ENCODE data around the gene COX20.
A peak's percentile ranks its signal among the peaks of the same experiment; 100 is the strongest.
"Not testable (repeated sequence)": the region's sequence is repeated elsewhere in the genome, so short reads cannot be mapped to it uniquely, and the experiment has no call there.

COX20 gene

GRCh38 chr1:244821134-244821533 is 14.3 kb upstream of the COX20 start:
- TF ChIP-seq, protein P1, sequence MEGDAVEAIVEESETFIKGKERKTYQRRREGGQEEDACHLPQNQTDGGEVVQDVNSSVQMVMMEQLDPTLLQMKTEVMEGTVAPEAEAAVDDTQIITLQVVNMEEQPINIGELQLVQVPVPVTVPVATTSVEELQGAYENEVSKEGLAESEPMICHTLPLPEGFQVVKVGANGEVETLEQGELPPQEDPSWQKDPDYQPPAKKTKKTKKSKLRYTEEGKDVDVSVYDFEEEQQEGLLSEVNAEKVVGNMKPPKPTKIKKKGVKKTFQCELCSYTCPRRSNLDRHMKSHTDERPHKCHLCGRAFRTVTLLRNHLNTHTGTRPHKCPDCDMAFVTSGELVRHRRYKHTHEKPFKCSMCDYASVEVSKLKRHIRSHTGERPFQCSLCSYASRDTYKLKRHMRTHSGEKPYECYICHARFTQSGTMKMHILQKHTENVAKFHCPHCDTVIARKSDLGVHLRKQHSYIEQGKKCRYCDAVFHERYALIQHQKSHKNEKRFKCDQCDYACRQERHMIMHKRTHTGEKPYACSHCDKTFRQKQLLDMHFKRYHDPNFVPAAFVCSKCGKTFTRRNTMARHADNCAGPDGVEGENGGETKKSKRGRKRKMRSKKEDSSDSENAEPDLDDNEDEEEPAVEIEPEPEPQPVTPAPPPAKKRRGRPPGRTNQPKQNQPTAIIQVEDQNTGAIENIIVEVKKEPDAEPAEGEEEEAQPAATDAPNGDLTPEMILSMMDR (IDR thresholded peaks at IDR 0.05; ENCODE audit: low read depth, low read length), result no peak
- H3K4me3 ChIP-seq (replicated peaks in 1 of 2; ENCODE audit: low read depth in 2 of 2, low read length in 2 of 2), result no peak overlapping the region
- DNase-seq (ENCODE audit: low read depth in 2 of 2), result no peak

- TF ChIP-seq, protein P1 (IDR thresholded peaks at IDR 0.05; ENCODE audit: low read depth, low read length), result no peak
These were observed 12.6 kb upstream of the COX20 start for GRCh38 chr1:244822878-244823277.

GRCh38 chr1:244826712-244827111 is 8.7 kb upstream of the COX20 start:
- TF ChIP-seq, protein P1 (IDR thresholded peaks at IDR 0.05; ENCODE audit: low read depth, low read length), result no peak
- no peak for DNase-seq (ENCODE audit: low read depth in 2 of 2)
- no peak overlapping the region for H3K4me3 ChIP-seq (replicated peaks in 1 of 2; ENCODE audit: low read depth in 2 of 2, low read length in 2 of 2)

More at GRCh38 chr1:244822878-244823277, 12.6 kb upstream of the COX20 start:
- H3K4me3 ChIP-seq (replicated peaks in 1 of 2; ENCODE audit: low read depth in 2 of 2, low read length in 2 of 2), result no peak overlapping the region
- DNase-seq (ENCODE audit: low read depth in 2 of 2), result no peak

DNA sequence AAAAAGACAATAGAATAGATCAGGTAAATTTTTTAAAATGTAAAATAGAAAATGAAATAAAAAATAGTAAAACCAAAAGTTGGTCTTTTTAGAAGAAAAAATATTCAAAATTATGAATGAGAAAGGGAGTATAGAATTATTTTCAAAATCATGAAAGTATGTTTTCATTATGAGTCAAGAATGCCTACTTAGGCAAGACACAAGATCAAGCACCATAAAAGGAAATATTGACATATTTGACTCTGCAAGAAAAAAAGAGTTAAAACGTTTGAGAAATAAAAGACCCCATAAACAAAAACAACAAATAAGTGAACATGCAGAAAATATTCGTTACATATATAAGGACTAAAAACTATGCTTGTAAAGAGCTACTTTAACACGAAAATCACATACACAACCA is 4.8 kb upstream of the COX20 start:
- DNase-seq (ENCODE audit: low read depth in 2 of 2), result peak in 1 of 2 donors; percentile 62
- H3K4me3 ChIP-seq (replicated peaks in 1 of 2; ENCODE audit: low read depth in 2 of 2, low read length in 2 of 2), result no peak overlapping the region
- TF ChIP-seq, protein P1 (IDR thresholded peaks at IDR 0.05; ENCODE audit: low read depth, low read length), result no peak

DNA sequence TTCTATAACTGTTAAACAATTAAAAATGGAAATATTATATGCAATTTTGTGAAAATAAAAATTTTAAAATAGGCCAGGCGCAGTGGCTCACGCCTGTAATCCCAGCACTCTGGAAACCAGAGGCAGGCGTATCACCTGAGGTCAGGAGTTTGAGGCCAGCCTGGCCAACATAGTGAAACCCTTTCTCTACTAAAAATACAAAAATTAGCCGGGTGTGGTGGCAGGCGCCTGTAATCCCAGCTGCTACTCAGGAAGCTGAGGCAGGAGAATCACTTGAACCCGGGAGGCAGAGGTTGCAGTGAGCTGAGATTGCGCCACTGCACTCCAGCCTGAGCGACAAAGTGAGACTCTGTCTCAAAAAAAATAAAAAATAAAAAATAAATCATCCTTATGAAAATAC is 2.2 kb upstream of the COX20 start:
- H3K4me3 ChIP-seq (replicated peaks in 1 of 2; ENCODE audit: low read depth in 2 of 2, low read length in 2 of 2), result peak overlapping the region in 1 of 2 donors; percentile 66
- not testable (repeated sequence) for DNase-seq (ENCODE audit: low read depth in 2 of 2)

DNA sequence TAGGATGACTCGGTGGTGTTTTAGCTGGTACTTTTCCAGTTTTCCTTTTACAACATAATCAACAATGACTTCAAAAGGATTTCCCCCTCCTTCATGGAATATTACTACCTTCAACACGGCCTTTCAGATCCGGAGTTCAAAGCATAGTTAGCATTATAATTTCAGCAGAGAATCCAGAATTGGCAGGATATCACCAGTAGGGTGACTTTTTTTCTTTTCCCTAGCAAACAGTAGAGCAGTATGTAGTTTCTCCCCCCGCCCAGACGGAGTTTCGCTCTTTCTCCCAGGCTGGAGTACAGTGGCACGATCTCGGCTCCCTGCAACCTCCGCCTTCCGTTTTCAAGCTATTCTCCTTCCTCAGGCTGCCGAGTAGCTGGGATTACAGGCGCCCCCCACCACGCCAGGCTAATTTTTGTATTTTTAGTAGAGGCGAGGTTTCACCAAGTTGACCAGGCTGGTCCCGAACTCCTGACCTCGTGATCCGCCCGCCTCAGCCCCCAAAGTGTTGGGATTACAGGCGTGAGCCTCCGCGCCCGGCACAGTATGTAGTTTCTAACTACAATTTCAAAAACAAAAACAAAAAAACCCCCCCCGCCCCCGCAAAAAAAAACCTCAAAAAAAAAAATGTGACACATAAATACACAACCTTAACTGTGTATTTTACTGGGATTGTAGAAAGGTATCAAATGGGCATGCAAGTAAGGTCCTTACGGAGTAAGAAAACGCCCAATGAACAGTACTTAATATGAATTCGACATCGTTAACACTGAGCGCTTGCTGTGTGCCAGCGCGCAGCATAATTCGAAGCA is 1.5 kb upstream of the COX20 start:
- DNase-seq (ENCODE audit: low read depth in 2 of 2), result peak; percentile 78 to 80

More for the DNA sequence above, 1.5 kb upstream of the COX20 start:
- TF ChIP-seq, protein P1 (IDR thresholded peaks at IDR 0.05; ENCODE audit: low read depth, low read length), result peak; percentile 30
- peak overlapping the region; percentile 66 to 70 for H3K4me3 ChIP-seq (replicated peaks in 1 of 2; ENCODE audit: low read depth in 2 of 2, low read length in 2 of 2)

Measured in cardiac fibroblast (primary cell).